Measurements from ENCODE around the gene KIAA0040. TPM values are rescaled to one million over a fixed set of nuclear protein-coding genes. Genes with fewer than 3 reads are reported as not detected.

The KIAA0040 gene
- total RNA-seq, 1 experiment from 2014 or later = 27.7 TPM

- no peak overlapping the region for H3K4me3 Mint-ChIP-seq (ENCODE audit: unreplicated experiment)
- no TSS peak for BruUV-seq (replicated peaks)
- no peak for DNase-seq (ENCODE audit: unreplicated experiment)
- POLR2A ChIA-PET = interaction anchor here (1.5 kb wide), 1 partner anchor 18 kb away, joined by 7 read pairs; the partner anchor contains the start of gene KIAA0040
- intact Hi-C loops (cut with micrococcal nuclease) = no loop called here
- peaks cover 29% of the 10 kb centered on the region for H3K4me1 Mint-ChIP-seq (ENCODE audit: insufficient read depth, unreplicated experiment)
- H3K9me3 Mint-ChIP-seq (ENCODE audit: unreplicated experiment) = no peaks in the 10 kb centered on the region
- peaks cover 10% of the 10 kb centered on the region for H3K36me3 Mint-ChIP-seq (ENCODE audit: insufficient read depth, unreplicated experiment)
- CTCF ChIA-PET = interaction anchor here (0.5 to 21.1 kb wide), 16 partner anchors 15 to 571 kb away, joined by 3 to 415 read pairs (median 4); no protein-coding TSS in a partner anchor
- no peak overlapping the region for H3K27ac Mint-ChIP-seq (ENCODE audit: low read depth, unreplicated experiment)
- no peaks in the 10 kb centered on the region for H3K27me3 Mint-ChIP-seq (ENCODE audit: insufficient read depth, unreplicated experiment)
- no peak for TF ChIP-seq CTCF (IDR thresholded peaks at IDR 0.05; ENCODE audit: unreplicated experiment)
These were observed 19.0 kb downstream of the KIAA0040 start for GRCh38 chr1:175173531-175173930.

GRCh38 chr1:175172503-175172902 is 20.1 kb downstream of the KIAA0040 start:
- intact Hi-C loops (cut with micrococcal nuclease) = no loop called here
- no TSS peak for BruUV-seq (replicated peaks)
- peaks cover 10% of the 10 kb centered on the region for H3K36me3 Mint-ChIP-seq (ENCODE audit: insufficient read depth, unreplicated experiment)
- no peak for DNase-seq (ENCODE audit: unreplicated experiment)
- H3K27ac Mint-ChIP-seq (ENCODE audit: low read depth, unreplicated experiment) = no peak overlapping the region
- no peak overlapping the region for H3K4me3 Mint-ChIP-seq (ENCODE audit: unreplicated experiment)
- H3K4me1 Mint-ChIP-seq (ENCODE audit: insufficient read depth, unreplicated experiment) = peaks cover 29% of the 10 kb centered on the region
- H3K27me3 Mint-ChIP-seq (ENCODE audit: insufficient read depth, unreplicated experiment) = no peaks in the 10 kb centered on the region
- ChIA-PET CTCF (interaction anchor here (1.5 to 21.1 kb wide), 3 partner anchors 17 to 202 kb away, joined by 6 to 415 read pairs (median 41); no protein-coding TSS in a partner anchor), POLR2A (no interaction called here)
- no peak for TF ChIP-seq CTCF (IDR thresholded peaks at IDR 0.05; ENCODE audit: unreplicated experiment)
- H3K9me3 Mint-ChIP-seq (ENCODE audit: unreplicated experiment) = no peaks in the 10 kb centered on the region

GRCh38 chr1:175171036-175171913 is 21.3 kb downstream of the KIAA0040 start:
- H3K27ac Mint-ChIP-seq (ENCODE audit: low read depth, unreplicated experiment) = peak overlapping the region; percentile 2
- ChIA-PET CTCF (interaction anchor here (0.7 to 21.1 kb wide), 9 partner anchors 9 to 153 kb away, joined by 3 to 415 read pairs (median 5); no protein-coding TSS in a partner anchor), POLR2A (interaction anchor here (0.8 kb wide), 1 partner anchor 19 kb away, joined by 3 read pairs; no protein-coding TSS in a partner anchor)
- TF ChIP-seq CTCF (IDR thresholded peaks at IDR 0.05; ENCODE audit: unreplicated experiment) = no peak
- BruUV-seq (replicated peaks) = no TSS peak
- H3K27me3 Mint-ChIP-seq (ENCODE audit: insufficient read depth, unreplicated experiment) = no peaks in the 10 kb centered on the region
- intact Hi-C loops (cut with micrococcal nuclease) = no loop called here
- H3K9me3 Mint-ChIP-seq (ENCODE audit: unreplicated experiment) = no peaks in the 10 kb centered on the region
- no peak overlapping the region for H3K4me3 Mint-ChIP-seq (ENCODE audit: unreplicated experiment)
- H3K4me1 Mint-ChIP-seq (ENCODE audit: insufficient read depth, unreplicated experiment) = peaks cover 29% of the 10 kb centered on the region
- peaks cover 7% of the 10 kb centered on the region for H3K36me3 Mint-ChIP-seq (ENCODE audit: insufficient read depth, unreplicated experiment)
- no peak for DNase-seq (ENCODE audit: unreplicated experiment)

- Mint-ChIP-seq H3K36me3 (ENCODE audit: insufficient read depth, unreplicated experiment) (peaks cover 4% of the 10 kb centered on the region), H3K4me3 (ENCODE audit: unreplicated experiment) (no peak overlapping the region), H3K4me1 (ENCODE audit: insufficient read depth, unreplicated experiment) (peaks cover 24% of the 10 kb centered on the region), H3K9me3 (ENCODE audit: unreplicated experiment) (no peaks in the 10 kb centered on the region), H3K27me3 (ENCODE audit: insufficient read depth, unreplicated experiment) (no peaks in the 10 kb centered on the region), H3K27ac (ENCODE audit: low read depth, unreplicated experiment) (peak overlapping the region; percentile 21)
- no peak for TF ChIP-seq CTCF (IDR thresholded peaks at IDR 0.05; ENCODE audit: unreplicated experiment)
- DNase-seq (ENCODE audit: unreplicated experiment) = peak; percentile 68
- CTCF ChIA-PET = interaction anchor here (0.6 to 21.1 kb wide), 9 partner anchors 13 to 225 kb away, joined by 3 to 415 read pairs (median 6); no protein-coding TSS in a partner anchor
- intact Hi-C loops (cut with micrococcal nuclease) = no loop called here
- no TSS peak for BruUV-seq (replicated peaks)
- POLR2A ChIA-PET = interaction anchor here (0.9 to 1.7 kb wide), 5 partner anchors 11 to 150 kb away, joined by 3 to 4 read pairs (median 3); no protein-coding TSS in a partner anchor
These were observed 23.1 kb downstream of the KIAA0040 start for GRCh38 chr1:175169286-175170018.

Data from MCF 10A (cell line).